HG02973 (cell line): ENCODE data around the gene CDH4.

ENCODE experiments used
- ATAC-seq: cut with Tn5 transposase; IDR thresholded peaks from one replicate; pipeline ENCODE4 v1.9.1; 2021; ENCODE audit warnings: moderate library complexity; ENCODE audit not compliant: unreplicated experiment

The CDH4 gene

GRCh38 chr20:61543931-61544745 is 292.1 kb downstream of the CDH4 start:
- no peak for ATAC-seq

GRCh38 chr20:61544910-61545889 is 293.1 kb downstream of the CDH4 start:
- ATAC-seq, result no peak

GRCh38 chr20:61546641-61547040 is 294.6 kb downstream of the CDH4 start:
- no peak for ATAC-seq

- ATAC-seq, result no peak
These were observed 296.0 kb downstream of the CDH4 start for GRCh38 chr20:61548069-61548468.

- no peak for ATAC-seq
These were observed 297.8 kb downstream of the CDH4 start for GRCh38 chr20:61549865-61550264.

- no peak for ATAC-seq
These were observed 299.3 kb downstream of the CDH4 start for GRCh38 chr20:61551401-61551800.

GRCh38 chr20:61554617-61555016 is 302.6 kb downstream of the CDH4 start:
- ATAC-seq, result no peak

GRCh38 chr20:61555566-61555965 is 303.5 kb downstream of the CDH4 start:
- no peak for ATAC-seq

- ATAC-seq, result no peak
These were observed 304.1 kb downstream of the CDH4 start for GRCh38 chr20:61556111-61556510.

- ATAC-seq, result no peak
These were observed 304.6 kb downstream of the CDH4 start for GRCh38 chr20:61556673-61557072.

GRCh38 chr20:61557621-61558020 is 305.6 kb downstream of the CDH4 start:
- ATAC-seq, result no peak

GRCh38 chr20:61558726-61559125 is 306.7 kb downstream of the CDH4 start:
- no peak for ATAC-seq

GRCh38 chr20:61559706-61560315 is 307.8 kb downstream of the CDH4 start:
- ATAC-seq, result no peak

GRCh38 chr20:61560361-61560853 is 308.3 kb downstream of the CDH4 start:
- ATAC-seq, result no peak

GRCh38 chr20:61561111-61561830 is 309.2 kb downstream of the CDH4 start:
- ATAC-seq, result no peak

- ATAC-seq, result no peak
These were observed 310.4 kb downstream of the CDH4 start for GRCh38 chr20:61562491-61562890.

- ATAC-seq, result no peak
These were observed 310.9 kb downstream of the CDH4 start for GRCh38 chr20:61562897-61563504.

- no peak for ATAC-seq
These were observed 312.6 kb downstream of the CDH4 start for GRCh38 chr20:61564628-61565027.

- no peak for ATAC-seq
These were observed 313.7 kb downstream of the CDH4 start for GRCh38 chr20:61565791-61566190.

- no peak for ATAC-seq
These were observed 314.6 kb downstream of the CDH4 start for GRCh38 chr20:61566691-61567090.
